Hepatocyte (in vitro differentiated cells): ENCODE results near the gene NBAS. TPM values are rescaled to one million over a fixed set of nuclear protein-coding genes. Genes with fewer than 3 reads are reported as not detected.

Experiments used
- DNase-seq: peaks from one replicate; pipeline ENCODE4 v3.0.0-alpha.2; 2016; ENCODE audit warnings: low spot score
- H2AFZ ChIP-seq: fragments of 200-600 bp; sonication (generic); 2 replicates; pipeline ENCODE4 v1.6.0; 2016; ENCODE audit warnings: antibody characterized with exemption, mild to moderate bottlenecking
- H3K27ac ChIP-seq: fragments of 200-600 bp; sonication (generic); 2 replicates; pipeline ENCODE4 v1.5.1; 2016; ENCODE audit warnings: mild to moderate bottlenecking
- H3K27me3 ChIP-seq: fragments of 200-600 bp; sonication (generic); 2 replicates; pipeline ENCODE4 v1.6.1; 2016
- H3K36me3 ChIP-seq: fragments of 200-600 bp; sonication (generic); replicated peaks from 2 replicates; pipeline ENCODE4 v1.5.1; 2016; ENCODE audit warnings: low read depth; ENCODE audit not compliant: insufficient read depth
- H3K4me1 ChIP-seq: fragments of 200-600 bp; sonication (generic); 2 replicates; pipeline ENCODE4 v1.5.1; 2016; ENCODE audit warnings: mild to moderate bottlenecking, moderate library complexity; ENCODE audit not compliant: insufficient read depth
- H3K4me2 ChIP-seq: fragments of 200-600 bp; sonication (generic); 2 replicates; pipeline ENCODE4 v1.6.0; 2016
- H3K4me3 ChIP-seq: fragments of 200-600 bp; sonication (generic); 2 replicates; pipeline ENCODE4 v1.5.1; 2016; ENCODE audit warnings: mild to moderate bottlenecking
- H3K79me2 ChIP-seq: fragments of 200-600 bp; sonication (generic); 2 replicates; pipeline ENCODE4 v1.6.0; 2017; ENCODE audit warnings: mild to moderate bottlenecking
- H3K9me2 ChIP-seq: fragments of 200-600 bp; sonication (generic); replicated peaks from 2 replicates; pipeline ENCODE4 v1.6.0; 2017; ENCODE audit warnings: mild to moderate bottlenecking; ENCODE audit not compliant: insufficient read depth
- H3K9me3 ChIP-seq: fragments of 200-600 bp; sonication (generic); 2 replicates; pipeline ENCODE4 v1.5.1; 2016; ENCODE audit warnings: low read depth, mild to moderate bottlenecking
- H4K20me1 ChIP-seq: fragments of 200-600 bp; sonication (generic); 2 replicates; pipeline ENCODE4 v1.6.0; 2016; ENCODE audit warnings: mild to moderate bottlenecking; ENCODE audit not compliant: insufficient read depth, poor library complexity, severe bottlenecking
- CTCF ChIP-seq: fragments of 200-600 bp; sonication (generic); IDR thresholded peaks from 2 replicates; pipeline ENCODE4 v1.5.1; 2016; ENCODE audit warnings: antibody characterized with exemption, mild to moderate bottlenecking; ENCODE audit not compliant: poor library complexity
- EZH2 ChIP-seq: fragments of 200-600 bp; sonication (generic); IDR thresholded peaks from 2 replicates; pipeline ENCODE4 v1.6.1; 2016; ENCODE audit warnings: antibody characterized with exemption, mild to moderate bottlenecking, borderline replicate concordance
- EZH2phosphoT487 ChIP-seq: fragments of 200-600 bp; sonication (generic); IDR thresholded peaks from one replicate; pipeline ENCODE4 v1.6.1; 2018; ENCODE audit warnings: antibody characterized with exemption, mild to moderate bottlenecking, low read depth, moderate library complexity; ENCODE audit not compliant: unreplicated experiment, severe bottlenecking
- WGBS: methylation state at CpG from one replicate; pipeline ENCODE4 v1.1.6; 2016; ENCODE audit warnings: low lambda C conversion rate; ENCODE audit errors: missing lambda C conversion rate; 5-methylcytosine and 5-hydroxymethylcytosine counted together
- polyA plus RNA-seq: library from polyadenylated mRNA; unstranded; fragments of >200 nt; fragmentation: Nextera tagmentation; extraction: Ambion mirVana; gene quantifications from 2 replicates; pipeline ENCODE4 v1.2.1, GENCODE V29; 2016
- total RNA-seq: library from RNA; depleted of rRNA; stranded (reverse); fragments of >200 nt; gene quantifications from 2 replicates; pipeline ENCODE4 v1.2.3, GENCODE V29; 2014

The NBAS gene
- total and polyA plus RNA-seq, 2 experiments from 2014 or later, result 20.8 to 47.2 TPM

GRCh38 chr2:15457868-15458267 is 103.3 kb downstream of the NBAS start:
- DNase-seq, result no peak
- WGBS, result 89% methylated on average over 5 of the region's 5 CpGs
- Histone ChIP-seq H3K79me2 (no peaks in the 10 kb centered on the region), H3K9me2 (no peaks in the 10 kb centered on the region), H3K36me3 (no peaks in the 10 kb centered on the region), H4K20me1 (no peaks in the 10 kb centered on the region), H3K4me2 (no peak overlapping the region), H3K4me3 (no peak overlapping the region), H3K9me3 (no peaks in the 10 kb centered on the region), H3K4me1 (peaks cover 5% of the 10 kb centered on the region), H3K27me3 (no peaks in the 10 kb centered on the region), H2AFZ (no peak overlapping the region), H3K27ac (no peak overlapping the region)
- TF ChIP-seq EZH2phosphoT487, result no peak
- TF ChIP-seq CTCF, result no peak
- TF ChIP-seq EZH2, result no peak

GRCh38 chr2:15456352-15456751 is 104.8 kb downstream of the NBAS start:
- TF ChIP-seq CTCF, result no peak
- no peak for TF ChIP-seq EZH2phosphoT487
- TF ChIP-seq EZH2, result no peak
- H3K4me3 ChIP-seq, result no peak overlapping the region

GRCh38 chr2:15450808-15451207 is 110.3 kb downstream of the NBAS start:
- H3K9me3 ChIP-seq, result no peaks in the 10 kb centered on the region
- WGBS, result 100% methylated on average over 2 of the region's 2 CpGs
- no peak overlapping the region for H3K27ac ChIP-seq
- no peak overlapping the region for H3K4me2 ChIP-seq
- H2AFZ ChIP-seq, result no peak overlapping the region
- H3K4me3 ChIP-seq, result no peak overlapping the region
- peaks cover under 1% of the 10 kb centered on the region for H3K4me1 ChIP-seq
- no peaks in the 10 kb centered on the region for H3K79me2 ChIP-seq
- no peaks in the 10 kb centered on the region for H3K36me3 ChIP-seq
- TF ChIP-seq CTCF (no peak), EZH2phosphoT487 (no peak)
- no peaks in the 10 kb centered on the region for H3K27me3 ChIP-seq
- no peaks in the 10 kb centered on the region for H4K20me1 ChIP-seq
- H3K9me2 ChIP-seq, result no peaks in the 10 kb centered on the region
- DNase-seq, result no peak

More at GRCh38 chr2:15456352-15456751, 104.8 kb downstream of the NBAS start:
- Histone ChIP-seq H3K27me3 (no peaks in the 10 kb centered on the region), H3K36me3 (no peaks in the 10 kb centered on the region), H3K4me1 (peaks cover 5% of the 10 kb centered on the region), H4K20me1 (no peaks in the 10 kb centered on the region), H3K27ac (no peak overlapping the region), H2AFZ (no peak overlapping the region), H3K4me2 (peak overlapping the region; percentile 3), H3K9me2 (no peaks in the 10 kb centered on the region), H3K79me2 (no peaks in the 10 kb centered on the region), H3K9me3 (no peaks in the 10 kb centered on the region)
- DNase-seq, result no peak
- WGBS, result 75% methylated on average over 3 of the region's 3 CpGs
